PC-9 (cell line): ENCODE data around the gene SORCS2. TPM values are rescaled to one million over a fixed set of nuclear protein-coding genes. Genes with fewer than 3 reads are reported as not detected.

ENCODE experiments used
- BruUV-seq: library from RNA; stranded (reverse); fragments of 400-500 nt; replicated peaks from 2 replicates; lab custom pipeline; 2021; lab: Mats Ljungman, UMichigan
- CTCF ChIA-PET: fragments of 300-600 bp; sonication (Branson Sonifier 250); formaldehyde crosslinking; loops from one replicate; lab custom pipeline; 2022; ENCODE audit warnings: antibody characterized with exemption; lab: Charles Lee
- POLR2A ChIA-PET: fragments of 300-600 bp; sonication (Branson Sonifier 250); formaldehyde crosslinking; loops from one replicate; lab custom pipeline; 2022; ENCODE audit warnings: antibody characterized with exemption; ENCODE audit not compliant: unreplicated experiment; lab: Charles Lee
- DNase-seq, 2 experiments: peaks; one replicate each; pipeline versions ENCODE4 v3.0.0 to v3.0.0-alpha.2; 2015 to 2022; ENCODE audit warnings: mixed read lengths in 1 of 2
- H2AFZ ChIP-seq: fragments of 200-600 bp; sonication (generic); 2 replicates; pipeline ENCODE4 v1.8.1; 2017; ENCODE audit warnings: antibody characterized with exemption
- H3F3A ChIP-seq: fragments of 200-600 bp; sonication (generic); 2 replicates; pipeline ENCODE4 v1.8.1; 2017; ENCODE audit warnings: antibody characterized with exemption, mild to moderate bottlenecking, low read depth; ENCODE audit not compliant: insufficient read depth
- H3K27ac ChIP-seq: fragments of 200-600 bp; sonication (generic); 2 replicates; pipeline ENCODE4 v1.6.1; 2016; ENCODE audit warnings: mixed run types
- H3K27me3 ChIP-seq: fragments of 200-600 bp; sonication (generic); 2 replicates; pipeline ENCODE4 v1.6.1; 2016; ENCODE audit warnings: low read depth, mixed run types; ENCODE audit not compliant: insufficient read depth
- H3K36me3 ChIP-seq: fragments of 200-600 bp; sonication (generic); 2 replicates; pipeline ENCODE4 v1.6.1; 2016; ENCODE audit warnings: low read depth, mixed run types
- H3K4me1 ChIP-seq: fragments of 200-600 bp; sonication (generic); replicated peaks from 2 replicates; pipeline ENCODE4 v1.6.1; 2016; ENCODE audit warnings: mixed run types; ENCODE audit not compliant: insufficient read depth
- H3K4me2 ChIP-seq: fragments of 200-600 bp; sonication (generic); 2 replicates; pipeline ENCODE4 v1.6.1; 2017; ENCODE audit warnings: mixed run types
- H3K4me3 ChIP-seq: fragments of 200-600 bp; sonication (generic); 2 replicates; pipeline ENCODE4 v1.6.1; 2016; ENCODE audit warnings: mixed run types
- H3K79me2 ChIP-seq: fragments of 200-600 bp; sonication (generic); 2 replicates; pipeline ENCODE4 v1.6.1; 2017; ENCODE audit warnings: low read depth, mixed run types
- H3K9me2 ChIP-seq: fragments of 200-600 bp; sonication (generic); 2 replicates; pipeline ENCODE4 v1.8.1; 2017; ENCODE audit warnings: mild to moderate bottlenecking; ENCODE audit not compliant: insufficient read depth
- H3K9me3 ChIP-seq: fragments of 200-600 bp; sonication (generic); 2 replicates; pipeline ENCODE4 v1.8.1; 2016; ENCODE audit warnings: low read depth; ENCODE audit not compliant: insufficient read depth
- H4K20me1 ChIP-seq: fragments of 200-600 bp; sonication (generic); 2 replicates; pipeline ENCODE4 v1.8.1; 2017; ENCODE audit not compliant: insufficient read depth
- CTCF ChIP-seq: fragments of 200-600 bp; sonication (generic); conservative IDR thresholded peaks from 2 replicates; pipeline ENCODE4 v1.6.1; 2017; ENCODE audit warnings: mixed run types, antibody characterized with exemption, mild to moderate bottlenecking, moderate library complexity
- EZH2 ChIP-seq: fragments of 200-600 bp; sonication (generic); IDR thresholded peaks from 2 replicates; pipeline ENCODE4 v1.8.0; 2017; ENCODE audit warnings: antibody characterized with exemption, low read depth
- intact Hi-C: fragments of 100-400 bp; cut with micrococcal nuclease; formaldehyde crosslinking; loops from one replicate; pipeline ENCODE4 v1.10.0; 2022; ENCODE audit not compliant: unreplicated experiment
- total RNA-seq: library from RNA; stranded (reverse); gene quantifications from 2 replicates; pipeline ENCODE4 v1.2.3, GENCODE V29; 2021

SORCS2 gene
- total RNA-seq, 1 experiment from 2014 or later: 25.8 TPM

- Histone ChIP-seq H3K9me3 (no peaks in the 10 kb centered on the region), H3K36me3 (no peaks in the 10 kb centered on the region), H3K79me2 (no peaks in the 10 kb centered on the region), H3F3A (no peaks in the 10 kb centered on the region), H3K9me2 (no peaks in the 10 kb centered on the region), H3K27me3 (no peaks in the 10 kb centered on the region), H4K20me1 (no peaks in the 10 kb centered on the region), H2AFZ (no peak overlapping the region), H3K4me2 (no peak overlapping the region), H3K4me1 (no peaks in the 10 kb centered on the region), H3K27ac (no peak overlapping the region), H3K4me3 (no peak overlapping the region)
- intact Hi-C loops: no loop called here
- POLR2A ChIA-PET: no interaction called here
- TF ChIP-seq CTCF (no peak), EZH2 (no peak)
- BruUV-seq: no TSS peak
- no peak for DNase-seq
- CTCF ChIA-PET: no interaction called here
These were observed 500.9 kb downstream of the SORCS2 start for GRCh38 chr4:7693237-7693608.

- intact Hi-C loops: no loop called here
- Histone ChIP-seq H3K9me2 (no peaks in the 10 kb centered on the region), H3K4me2 (no peak overlapping the region), H3F3A (no peaks in the 10 kb centered on the region), H3K36me3 (no peaks in the 10 kb centered on the region), H3K27me3 (no peaks in the 10 kb centered on the region), H3K4me1 (no peaks in the 10 kb centered on the region), H3K27ac (no peak overlapping the region), H3K4me3 (no peak overlapping the region), H4K20me1 (no peaks in the 10 kb centered on the region), H3K79me2 (no peaks in the 10 kb centered on the region), H2AFZ (no peak overlapping the region), H3K9me3 (no peaks in the 10 kb centered on the region)
- no peak for TF ChIP-seq CTCF
- TF ChIP-seq EZH2: no peak
- ChIA-PET CTCF (no interaction called here), POLR2A (no interaction called here)
- BruUV-seq: no TSS peak
- DNase-seq: no peak
These were observed 501.4 kb downstream of the SORCS2 start for GRCh38 chr4:7693711-7694110.

GRCh38 chr4:7694324-7694723, 502.0 kb downstream of the SORCS2 start:
- Histone ChIP-seq H3K4me2 (no peak overlapping the region), H3F3A (no peaks in the 10 kb centered on the region), H3K9me2 (no peaks in the 10 kb centered on the region), H3K9me3 (no peaks in the 10 kb centered on the region), H2AFZ (no peak overlapping the region), H3K4me1 (no peaks in the 10 kb centered on the region), H3K27me3 (no peaks in the 10 kb centered on the region), H3K79me2 (no peaks in the 10 kb centered on the region), H3K4me3 (no peak overlapping the region), H4K20me1 (no peaks in the 10 kb centered on the region), H3K27ac (no peak overlapping the region), H3K36me3 (no peaks in the 10 kb centered on the region)
- DNase-seq: no peak
- TF ChIP-seq EZH2 (no peak), CTCF (no peak)
- intact Hi-C loops: no loop called here
- ChIA-PET CTCF (no interaction called here), POLR2A (no interaction called here)
- BruUV-seq: no TSS peak
